GM19328 (cell line): Measurements from ENCODE around the gene RASAL2.
"Not testable (repeated sequence)": the region's sequence is repeated elsewhere in the genome, so short reads cannot be mapped to it uniquely, and the experiment has no call there.

Source experiments
- ATAC-seq: cut with Tn5 transposase; IDR thresholded peaks from one replicate; pipeline ENCODE4 v1.9.1; 2021; ENCODE audit warnings: mild to moderate bottlenecking, moderate library complexity; ENCODE audit not compliant: unreplicated experiment

RASAL2 gene

GRCh38 chr1:178066908-178067614, 26.8 kb upstream of the RASAL2 start:
- ATAC-seq: peak; percentile 99

- ATAC-seq: no peak
These were observed 22.1 kb upstream of the RASAL2 start for GRCh38 chr1:178071811-178072210.

- no peak for ATAC-seq
These were observed 21.6 kb upstream of the RASAL2 start for GRCh38 chr1:178072326-178072725.

- no peak for ATAC-seq
These were observed 18.6 kb upstream of the RASAL2 start for GRCh38 chr1:178075333-178075732.

- no peak for ATAC-seq
These were observed 17.3 kb upstream of the RASAL2 start for GRCh38 chr1:178076607-178077006.

- ATAC-seq: no peak
These were observed 16.0 kb upstream of the RASAL2 start for GRCh38 chr1:178077917-178078316.

GRCh38 chr1:178086294-178086693, 7.6 kb upstream of the RASAL2 start:
- no peak for ATAC-seq

- ATAC-seq: no peak
These were observed 7.1 kb upstream of the RASAL2 start for GRCh38 chr1:178086766-178087165.

- no peak for ATAC-seq
These were observed 5.3 kb upstream of the RASAL2 start for GRCh38 chr1:178088651-178089050.

- not testable (repeated sequence) for ATAC-seq
These were observed 2.5 kb upstream of the RASAL2 start for GRCh38 chr1:178091454-178091853.

- ATAC-seq: no peak
These were observed 1.7 kb upstream of the RASAL2 start for GRCh38 chr1:178091986-178092745.

- no peak for ATAC-seq
These were observed 918 bp upstream of the RASAL2 start for GRCh38 chr1:178092878-178093493.

- ATAC-seq: peak; percentile 80
These were observed 382 bp upstream of the RASAL2 start for GRCh38 chr1:178093494-178093950.

- ATAC-seq: no peak
These were observed 1.1 kb downstream of the RASAL2 start for GRCh38 chr1:178094739-178095645.

GRCh38 chr1:178096421-178096820, 2.5 kb downstream of the RASAL2 start:
- no peak for ATAC-seq

- no peak for ATAC-seq
These were observed 4.4 kb downstream of the RASAL2 start for GRCh38 chr1:178098262-178098661.

GRCh38 chr1:178101266-178101630, 7.3 kb downstream of the RASAL2 start:
- no peak for ATAC-seq

GRCh38 chr1:178101654-178102053, 7.8 kb downstream of the RASAL2 start:
- ATAC-seq: no peak

- ATAC-seq: no peak
These were observed 8.3 kb downstream of the RASAL2 start for GRCh38 chr1:178102218-178102617.

GRCh38 chr1:178107823-178108222, 13.9 kb downstream of the RASAL2 start:
- no peak for ATAC-seq
